Cardiac fibroblast (primary cell): ENCODE measurements around the gene ABHD3.
"Not testable (repeated sequence)": the region's sequence is repeated elsewhere in the genome, so short reads cannot be mapped to it uniquely, and the experiment has no call there.

ENCODE experiments used
- DNase-seq, 2 donors: peaks; one replicate each; pipeline versions ENCODE4 v3.0.0 to v3.0.0-alpha.2; 2010; ENCODE audit warnings: low read depth in 2 of 2
- H3K4me3 ChIP-seq, 2 donors: replicated peaks in 1 of 2; 1 replicate in 1 of 2; 2 replicates in 1 of 2; pipeline ENCODE4 v1.5.1; 2011; ENCODE audit warnings: low read depth in 2 of 2, low read length in 2 of 2, mild to moderate bottlenecking in 2 of 2, moderate library complexity in 1 of 2
- CTCF ChIP-seq: IDR thresholded peaks from one replicate; pipeline ENCODE4 v1.5.1; 2011; ENCODE audit warnings: low read depth, mild to moderate bottlenecking, low read length, inconsistent platforms

The ABHD3 gene

GRCh38 chr18:21656402-21656801 lies 48.2 kb downstream of the ABHD3 start:
- TF ChIP-seq CTCF, result no peak
- H3K4me3 ChIP-seq, result no peak overlapping the region
- DNase-seq, result peak; percentile 49 to 53

GRCh38 chr18:21653361-21653760 lies 51.2 kb downstream of the ABHD3 start:
- no peak for DNase-seq
- no peak for TF ChIP-seq CTCF

GRCh38 chr18:21652073-21652472 lies 52.5 kb downstream of the ABHD3 start:
- no peak for TF ChIP-seq CTCF
- no peak overlapping the region for H3K4me3 ChIP-seq
- DNase-seq, result no peak

More at GRCh38 chr18:21653361-21653760, 51.2 kb downstream of the ABHD3 start:
- H3K4me3 ChIP-seq, result no peak overlapping the region

GRCh38 chr18:21650311-21650710 lies 54.3 kb downstream of the ABHD3 start:
- H3K4me3 ChIP-seq, result no peak overlapping the region
- TF ChIP-seq CTCF, result no peak
- DNase-seq, result no peak

GRCh38 chr18:21640375-21640774 lies 64.2 kb downstream of the ABHD3 start:
- DNase-seq, H3K4me3 ChIP-seq: not testable (repeated sequence)

- H3K4me3 ChIP-seq, result no peak overlapping the region
- TF ChIP-seq CTCF, result no peak
- DNase-seq, result no peak
Observed at GRCh38 chr18:21638822-21639221, 65.8 kb downstream of the ABHD3 start.

- no peak overlapping the region for H3K4me3 ChIP-seq
- DNase-seq, result no peak
- TF ChIP-seq CTCF, result no peak
Observed at GRCh38 chr18:21636769-21637168, 67.8 kb downstream of the ABHD3 start.
